Testis (tissue), 3 donors: ENCODE results near the gene KIF26A. TPM values are rescaled to one million over a fixed set of nuclear protein-coding genes. Genes with fewer than 3 reads are reported as not detected.

Experiments
- DNase-seq: peaks from one replicate; pipeline ENCODE4 v3.0.0-alpha.2; 2019
- H3K27ac ChIP-seq, 2 donors: fragments of 200-600 bp; sonication (generic); one replicate each; pipeline ENCODE4 v1.5.1; 2019
- H3K27me3 ChIP-seq: fragments of 200-600 bp; sonication (generic); one replicate; pipeline ENCODE4 v1.5.1; 2019
- H3K36me3 ChIP-seq: fragments of 200-600 bp; sonication (generic); one replicate; pipeline ENCODE4 v1.5.1; 2017; ENCODE audit warnings: low read depth; ENCODE audit errors: missing control alignments
- H3K4me1 ChIP-seq: fragments of 200-600 bp; sonication (generic); one replicate; pipeline ENCODE4 v1.5.1; 2019
- H3K4me3 ChIP-seq, 2 donors: fragments of 200-600 bp; sonication (generic); one replicate each; pipeline ENCODE4 v1.5.1; 2017 to 2019
- H3K9me3 ChIP-seq: fragments of 200-600 bp; sonication (generic); one replicate; pipeline ENCODE4 v1.5.1; 2017
- POLR2A ChIP-seq: fragments of 450-650 bp; IDR thresholded peaks from one replicate; pipeline ENCODE4 v1.6.1; 2017; ENCODE audit warnings: antibody characterized with exemption, mild to moderate bottlenecking, moderate library complexity
- WGBS, 2 donors: methylation state at CpG; one replicate each; pipeline ENCODE4 v1.1.5; 2018; 5-methylcytosine and 5-hydroxymethylcytosine counted together
- intact Hi-C: fragments of 100-400 bp; cut with DNase I; formaldehyde crosslinking; loops from one replicate; pipeline ENCODE4 v1.15.1; 2023; ENCODE audit warnings: low total_unique reads
- polyA plus RNA-seq: library from polyadenylated mRNA; stranded (reverse); fragments of 350-450 nt; fragmentation: Illumina TruSeq; extraction: RNeasy Lipid Tissue Mini Kit (QIAGEN cat#74804); gene quantifications from one replicate; pipeline ENCODE4 v1.2.3, GENCODE V29; 2014; ENCODE audit warnings: low read depth, low replicate concordance; ENCODE audit not compliant: insufficient read depth
- total RNA-seq, 2 donors: library from RNA; depleted of rRNA; stranded (reverse); fragments of >200 nt; gene quantifications; one replicate each; pipeline ENCODE4 v1.2.3, GENCODE V29; 2016
- TF ChIP-seq, protein P1 (sequence below), 3 experiments: fragments of 450-650 bp in 2 of 3; fragments of 200-600 bp in 1 of 3; sonication (generic) in 1 of 3; IDR thresholded peaks; one replicate each; pipeline ENCODE4 v1.5.1; 2016 to 2019; ENCODE audit warnings: antibody characterized with exemption in 3 of 3, mild to moderate bottlenecking in 2 of 3, moderate library complexity in 1 of 3

Gene KIF26A
- total and polyA plus RNA-seq, 3 donors from 2014 or later: 5.6 to 21.2 (median 18.3) TPM

DNA sequence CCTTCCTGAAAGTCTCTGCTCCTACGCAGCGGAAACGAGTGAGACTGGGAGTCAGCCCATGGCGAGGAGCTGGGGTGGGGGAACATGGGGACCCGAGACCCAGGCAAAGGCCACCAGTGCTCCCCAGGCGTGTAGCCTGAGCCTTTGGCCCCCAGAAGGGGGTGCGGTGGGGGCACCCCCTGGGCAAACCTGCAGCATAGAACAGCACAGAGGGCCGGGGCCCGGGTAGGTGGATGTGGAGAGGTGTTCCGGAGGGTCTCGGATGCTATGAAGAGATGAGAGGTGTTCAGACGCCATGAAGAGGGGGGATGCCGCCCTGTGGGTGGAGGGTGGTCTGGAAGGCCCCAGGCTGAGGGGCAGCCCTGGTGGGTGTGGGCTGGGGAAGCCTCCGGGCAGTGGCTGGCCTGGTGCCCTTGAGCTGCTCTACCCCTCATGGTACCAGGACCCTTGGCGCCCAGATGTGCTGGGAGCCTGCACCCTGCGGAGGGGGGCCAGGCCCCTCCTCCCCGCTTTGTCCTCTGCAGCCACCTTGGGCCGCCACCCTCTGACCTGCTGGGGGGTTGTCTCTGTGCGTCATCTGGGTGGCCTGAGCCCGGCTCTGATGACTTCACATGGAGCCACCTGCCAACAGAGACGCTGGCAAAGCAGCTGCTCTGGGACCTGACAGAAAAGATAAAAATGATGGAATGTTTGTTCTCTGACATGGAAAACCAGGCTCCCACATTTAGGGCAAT lies 83.4 kb downstream of the KIF26A start:
- H3K36me3 ChIP-seq: no peaks in the 10 kb centered on the region
- intact Hi-C loops: no loop called here
- no peaks in the 10 kb centered on the region for H3K9me3 ChIP-seq
- H3K4me3 ChIP-seq: no peak overlapping the region
- TF ChIP-seq POLR2A: no peak
- TF ChIP-seq, protein P1, sequence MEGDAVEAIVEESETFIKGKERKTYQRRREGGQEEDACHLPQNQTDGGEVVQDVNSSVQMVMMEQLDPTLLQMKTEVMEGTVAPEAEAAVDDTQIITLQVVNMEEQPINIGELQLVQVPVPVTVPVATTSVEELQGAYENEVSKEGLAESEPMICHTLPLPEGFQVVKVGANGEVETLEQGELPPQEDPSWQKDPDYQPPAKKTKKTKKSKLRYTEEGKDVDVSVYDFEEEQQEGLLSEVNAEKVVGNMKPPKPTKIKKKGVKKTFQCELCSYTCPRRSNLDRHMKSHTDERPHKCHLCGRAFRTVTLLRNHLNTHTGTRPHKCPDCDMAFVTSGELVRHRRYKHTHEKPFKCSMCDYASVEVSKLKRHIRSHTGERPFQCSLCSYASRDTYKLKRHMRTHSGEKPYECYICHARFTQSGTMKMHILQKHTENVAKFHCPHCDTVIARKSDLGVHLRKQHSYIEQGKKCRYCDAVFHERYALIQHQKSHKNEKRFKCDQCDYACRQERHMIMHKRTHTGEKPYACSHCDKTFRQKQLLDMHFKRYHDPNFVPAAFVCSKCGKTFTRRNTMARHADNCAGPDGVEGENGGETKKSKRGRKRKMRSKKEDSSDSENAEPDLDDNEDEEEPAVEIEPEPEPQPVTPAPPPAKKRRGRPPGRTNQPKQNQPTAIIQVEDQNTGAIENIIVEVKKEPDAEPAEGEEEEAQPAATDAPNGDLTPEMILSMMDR (IDR thresholded peaks at IDR 0.05): no peak
- WGBS, 2 donors: 89 to 96% methylated on average over 17 to 21 of the region's 21 CpGs
- H3K27ac ChIP-seq: no peak overlapping the region
- H3K4me1 ChIP-seq: peaks cover 9% of the 10 kb centered on the region
- no peaks in the 10 kb centered on the region for H3K27me3 ChIP-seq
- DNase-seq: no peak

DNA sequence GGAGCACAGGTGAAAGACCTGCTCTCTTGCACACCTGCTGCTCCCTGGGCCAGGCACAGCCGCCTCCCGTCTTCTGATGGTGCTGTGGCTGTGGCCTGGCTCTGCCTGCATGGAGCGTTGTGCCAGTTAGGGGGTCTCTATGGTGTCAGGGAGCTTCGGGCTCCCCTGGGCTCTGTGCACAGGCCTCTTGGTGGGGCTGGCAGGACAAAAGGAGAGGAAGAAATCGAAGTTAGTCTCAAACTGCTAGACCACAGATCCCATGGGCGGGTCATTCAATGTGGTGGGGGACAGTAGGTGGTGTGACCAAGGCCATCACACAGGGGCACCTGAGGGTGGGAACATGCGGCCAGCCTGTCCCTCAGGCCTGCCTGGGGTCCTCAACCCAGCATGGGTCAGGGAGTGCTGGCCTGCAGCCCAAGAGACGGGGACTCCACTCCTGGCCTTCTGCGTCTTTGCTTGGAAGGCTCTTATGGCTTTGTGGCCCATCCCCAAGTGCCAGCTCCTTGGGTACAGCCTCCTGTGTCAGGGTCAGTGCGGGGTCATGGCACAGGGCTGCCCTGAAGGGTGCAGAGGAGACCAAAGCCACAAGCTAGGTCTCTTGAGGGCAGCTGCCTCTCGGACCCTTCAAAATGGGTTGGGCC lies 84.1 kb downstream of the KIF26A start:
- WGBS, 2 donors: 80 to 93% methylated on average over 9 to 11 of the region's 11 CpGs
- no peak overlapping the region for H3K4me3 ChIP-seq
- DNase-seq: no peak

DNA sequence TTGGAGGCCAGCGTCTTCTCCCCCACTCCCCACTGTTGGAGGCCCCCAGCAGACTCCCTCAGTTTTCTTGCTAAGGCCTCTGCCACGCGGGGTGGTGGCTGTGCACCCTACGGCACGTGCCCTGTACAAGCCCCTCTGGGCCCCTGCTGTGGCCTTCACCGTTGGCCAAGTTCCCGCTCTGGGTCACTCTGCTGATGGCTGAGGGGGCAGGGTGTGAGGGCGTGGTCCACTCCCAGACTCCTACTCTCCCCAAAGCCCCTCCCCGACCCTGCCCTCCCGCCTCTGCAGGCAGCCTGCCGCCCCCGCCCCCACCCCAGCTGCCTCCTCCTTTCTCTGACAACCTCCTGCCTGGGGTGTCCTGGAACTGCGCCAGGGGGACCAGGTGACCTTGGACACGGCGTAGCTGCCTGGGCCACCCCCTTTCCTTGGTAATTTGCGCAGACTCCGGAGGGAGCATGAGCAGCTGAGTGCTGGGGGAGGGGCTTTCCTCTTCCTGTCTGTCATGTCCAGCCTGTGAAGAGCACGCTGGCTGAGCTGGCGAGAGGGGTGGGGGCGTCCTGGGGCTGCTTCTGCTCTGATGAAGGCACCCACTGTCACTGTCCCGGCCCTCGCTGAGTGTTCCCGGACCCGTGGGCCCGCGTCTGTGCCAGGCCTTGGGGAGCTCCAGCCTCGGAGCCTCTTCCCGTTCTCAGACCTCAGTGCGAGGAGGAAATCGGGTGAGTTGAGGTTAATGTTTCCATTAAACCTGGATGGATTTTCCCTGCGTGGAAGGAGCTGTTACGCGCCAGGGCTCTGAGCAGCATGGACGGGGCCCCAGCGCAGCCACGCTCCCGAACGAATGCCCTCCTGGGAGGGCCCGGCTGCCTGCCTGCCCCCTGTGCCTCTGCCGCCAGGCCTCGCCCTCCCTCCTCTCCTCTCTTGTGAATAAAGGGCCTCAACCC lies 85.0 kb downstream of the KIF26A start:
- peak; percentile 53 for DNase-seq
- intact Hi-C loops: no loop called here
- H3K4me3 ChIP-seq: peak overlapping the region; percentile 10 to 19
- peaks cover 9% of the 10 kb centered on the region for H3K4me1 ChIP-seq
- TF ChIP-seq, protein P1 (IDR thresholded peaks at IDR 0.05): no peak
- no peak for TF ChIP-seq POLR2A
- no peaks in the 10 kb centered on the region for H3K36me3 ChIP-seq
- no peak overlapping the region for H3K27ac ChIP-seq
- H3K27me3 ChIP-seq: no peaks in the 10 kb centered on the region
- WGBS, 2 donors: 34 to 45% methylated on average over 11 to 36 of the region's 41 CpGs
- no peaks in the 10 kb centered on the region for H3K9me3 ChIP-seq

More for the DNA sequence above, 84.1 kb downstream of the KIF26A start:
- no peaks in the 10 kb centered on the region for H3K36me3 ChIP-seq
- no peaks in the 10 kb centered on the region for H3K9me3 ChIP-seq
- intact Hi-C loops: no loop called here
- TF ChIP-seq, protein P1 (IDR thresholded peaks at IDR 0.05): no peak
- no peak for TF ChIP-seq POLR2A
- peaks cover 9% of the 10 kb centered on the region for H3K4me1 ChIP-seq
- H3K27me3 ChIP-seq: no peaks in the 10 kb centered on the region
- no peak overlapping the region for H3K27ac ChIP-seq

DNA sequence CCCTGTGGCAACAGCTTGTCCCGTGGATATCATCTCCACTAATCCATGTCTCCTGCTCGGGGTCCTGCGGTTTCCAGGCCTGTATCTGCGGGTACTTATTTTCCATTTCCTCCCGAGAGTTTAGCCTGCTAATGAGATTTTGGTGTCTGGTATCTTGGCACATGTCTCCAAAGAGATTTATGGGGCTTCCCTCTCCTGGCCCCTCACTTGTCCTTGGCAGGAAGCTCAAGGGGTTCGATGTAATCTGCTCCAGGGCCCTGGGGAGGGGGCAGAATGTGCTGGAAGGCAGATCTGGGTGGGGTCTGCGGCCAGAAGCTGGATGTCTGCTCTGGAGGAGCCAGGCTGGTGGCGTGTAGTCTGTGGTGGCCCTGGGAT lies 85.7 kb downstream of the KIF26A start:
- Histone ChIP-seq H3K4me1 (peaks cover 9% of the 10 kb centered on the region), H3K36me3 (no peaks in the 10 kb centered on the region), H3K4me3 (no peak overlapping the region), H3K27me3 (no peaks in the 10 kb centered on the region), H3K27ac (no peak overlapping the region), H3K9me3 (no peaks in the 10 kb centered on the region)
- DNase-seq: no peak
- whole genome bisulfite sequencing, 2 donors: 41 to 52% methylated on average over 8 of the region's 8 CpGs
- intact Hi-C loops: no loop called here
- TF ChIP-seq, protein P1 (IDR thresholded peaks at IDR 0.05): no peak
